GM23248 (cell line): ENCODE results near the gene ACP2. TPM values are rescaled to one million over a fixed set of nuclear protein-coding genes. Genes with fewer than 3 reads are reported as not detected.
"Not testable (repeated sequence)": the region's sequence is repeated elsewhere in the genome, so short reads cannot be mapped to it uniquely, and the experiment has no call there.

ENCODE experiments used
- DNase-seq: peaks from one replicate; pipeline ENCODE4 v3.0.0-alpha.2; 2015
- H2AFZ ChIP-seq: fragments of 200-600 bp; sonication (generic); 2 replicates; pipeline ENCODE4 v1.6.1; 2016; ENCODE audit warnings: antibody characterized with exemption
- H3F3A ChIP-seq: fragments of 200-600 bp; sonication (generic); 2 replicates; pipeline ENCODE4 v1.6.1; 2016; ENCODE audit warnings: mild to moderate bottlenecking, antibody characterized with exemption, mixed run types; ENCODE audit not compliant: insufficient read depth
- H3K27ac ChIP-seq: fragments of 200-600 bp; sonication (generic); 2 replicates; pipeline ENCODE4 v1.5.1; 2016; ENCODE audit warnings: mild to moderate bottlenecking
- H3K27me3 ChIP-seq: fragments of 200-600 bp; sonication (generic); replicated peaks from 2 replicates; pipeline ENCODE4 v1.6.1; 2016; ENCODE audit warnings: mild to moderate bottlenecking; ENCODE audit not compliant: insufficient read depth
- H3K36me3 ChIP-seq: fragments of 200-600 bp; sonication (generic); 2 replicates; pipeline ENCODE4 v1.6.1; 2016; ENCODE audit warnings: low read depth, mild to moderate bottlenecking
- H3K4me1 ChIP-seq: fragments of 200-600 bp; sonication (generic); 2 replicates; pipeline ENCODE4 v1.6.1; 2016; ENCODE audit warnings: mild to moderate bottlenecking; ENCODE audit not compliant: insufficient read depth
- H3K4me2 ChIP-seq: fragments of 200-600 bp; sonication (generic); one replicate; pipeline ENCODE4 v1.6.1; 2016; ENCODE audit warnings: mild to moderate bottlenecking; ENCODE audit not compliant: unreplicated experiment
- H3K4me3 ChIP-seq: fragments of 200-600 bp; sonication (generic); 2 replicates; pipeline ENCODE4 v1.5.1; 2016; ENCODE audit warnings: mild to moderate bottlenecking
- H3K79me2 ChIP-seq: fragments of 200-600 bp; sonication (generic); 2 replicates; pipeline ENCODE4 v1.6.1; 2016; ENCODE audit warnings: mild to moderate bottlenecking; ENCODE audit not compliant: insufficient read depth
- H3K9ac ChIP-seq: fragments of 200-600 bp; sonication (generic); 2 replicates; pipeline ENCODE4 v1.6.1; 2016; ENCODE audit warnings: mild to moderate bottlenecking
- H3K9me2 ChIP-seq: fragments of 200-600 bp; sonication (generic); 2 replicates; pipeline ENCODE4 v1.6.1; 2016; ENCODE audit warnings: mixed run types, mild to moderate bottlenecking, moderate library complexity; ENCODE audit not compliant: insufficient read depth
- H3K9me3 ChIP-seq: fragments of 200-600 bp; sonication (generic); one replicate; pipeline ENCODE4 v1.6.1; 2017; ENCODE audit warnings: low read depth
- H4K20me1 ChIP-seq: fragments of 200-600 bp; sonication (generic); 2 replicates; pipeline ENCODE4 v1.6.0; 2016; ENCODE audit not compliant: insufficient read depth
- EZH2 ChIP-seq: fragments of 200-600 bp; sonication (generic); IDR thresholded peaks from 2 replicates; pipeline ENCODE4 v1.6.1; 2018; ENCODE audit warnings: antibody characterized with exemption, mild to moderate bottlenecking; ENCODE audit not compliant: insufficient read depth, poor library complexity, severe bottlenecking
- EZH2phosphoT487 ChIP-seq: fragments of 200-600 bp; sonication (generic); IDR thresholded peaks from 2 replicates; pipeline ENCODE4 v1.6.1; 2018; ENCODE audit warnings: antibody characterized with exemption, moderate library complexity, mild to moderate bottlenecking, low read depth; ENCODE audit not compliant: insufficient read depth
- WGBS, 2 experiments: methylation state at CpG; one replicate each; pipeline ENCODE4 v1.1.6; 2015 to 2017; ENCODE audit warnings: low lambda C conversion rate in 2 of 2, low coverage in 1 of 2; ENCODE audit errors: missing lambda C conversion rate in 2 of 2; 5-methylcytosine and 5-hydroxymethylcytosine counted together
- in situ Hi-C: fragments of 300-500 bp; cut with MboI; formaldehyde crosslinking; loops from 2 replicates; pipeline ENCODE4 v1.15.0; 2020
- polyA plus RNA-seq: library from polyadenylated mRNA; unstranded; fragments of >200 nt; fragmentation: Nextera tagmentation; extraction: Ambion mirVana; gene quantifications from 2 replicates; pipeline ENCODE4 v1.2.1, GENCODE V29; 2016
- total RNA-seq: library from RNA; depleted of rRNA; stranded (reverse); fragments of >200 nt; shearing (Covaris generic); gene quantifications from 2 replicates; pipeline ENCODE4 v1.2.3, GENCODE V29; 2014; rRNA removed

Gene ACP2
- total and polyA plus RNA-seq, 2 experiments from 2014 or later = 29.0 to 48.4 TPM

GRCh38 chr11:47202576-47202975 lies 46.0 kb downstream of the ACP2 start:
- Histone ChIP-seq H3K27ac (no peak overlapping the region), H3F3A (peaks cover 15% of the 10 kb centered on the region), H3K4me1 (peaks cover 12% of the 10 kb centered on the region), H3K9me2 (no peaks in the 10 kb centered on the region), H2AFZ (no peak overlapping the region), H3K9me3 (no peaks in the 10 kb centered on the region), H3K9ac (no peak overlapping the region), H3K79me2 (no peaks in the 10 kb centered on the region), H3K27me3 (no peaks in the 10 kb centered on the region), H4K20me1 (no peaks in the 10 kb centered on the region), H3K4me2 (no peak overlapping the region), H3K36me3 (no peaks in the 10 kb centered on the region), H3K4me3 (no peak overlapping the region)
- DNase-seq = no peak
- TF ChIP-seq EZH2phosphoT487 (no peak), EZH2 (no peak)
- WGBS, 2 experiments = 73 to 79% methylated on average over 5 of the region's 5 CpGs
- in situ Hi-C loops = no loop called here

- Histone ChIP-seq H2AFZ (no peak overlapping the region), H3K4me2 (no peak overlapping the region), H3K27me3 (no peaks in the 10 kb centered on the region), H3K4me1 (peaks cover 12% of the 10 kb centered on the region), H3K4me3 (no peak overlapping the region), H3K79me2 (no peaks in the 10 kb centered on the region), H3K9me3 (no peaks in the 10 kb centered on the region), H3K9ac (no peak overlapping the region), H3K36me3 (no peaks in the 10 kb centered on the region), H3K27ac (no peak overlapping the region), H3K9me2 (no peaks in the 10 kb centered on the region), H4K20me1 (no peaks in the 10 kb centered on the region), H3F3A (peaks cover 15% of the 10 kb centered on the region)
- in situ Hi-C loops = no loop called here
- 62 to 72% methylated on average over 4 of the region's 4 CpGs for WGBS, 2 experiments
- TF ChIP-seq EZH2 (no peak), EZH2phosphoT487 (no peak)
- no peak for DNase-seq
Measured at GRCh38 chr11:47201015-47201414, 47.6 kb downstream of the ACP2 start.

GRCh38 chr11:47198161-47198560 lies 50.5 kb downstream of the ACP2 start:
- H4K20me1 ChIP-seq, H3K27ac ChIP-seq, H3K4me2 ChIP-seq, DNase-seq, H3F3A ChIP-seq, H3K9ac ChIP-seq, H3K27me3 ChIP-seq, H3K4me3 ChIP-seq, H3K79me2 ChIP-seq, in situ Hi-C loops, H3K36me3 ChIP-seq, H3K9me2 ChIP-seq, H2AFZ ChIP-seq, H3K9me3 ChIP-seq, H3K4me1 ChIP-seq: not testable (repeated sequence)
- WGBS, 2 experiments = 88 to 90% methylated on average over 9 of the region's 9 CpGs

- in situ Hi-C loops = no loop called here
- H3K4me3 ChIP-seq = no peak overlapping the region
Measured at GRCh38 chr11:47192111-47192510, 56.5 kb downstream of the ACP2 start.

GRCh38 chr11:47191137-47191536 lies 57.5 kb downstream of the ACP2 start:
- H3K79me2 ChIP-seq, in situ Hi-C loops, H2AFZ ChIP-seq, H4K20me1 ChIP-seq, H3K4me2 ChIP-seq, H3K9ac ChIP-seq, H3K9me2 ChIP-seq, H3K36me3 ChIP-seq, H3K9me3 ChIP-seq, H3K27ac ChIP-seq, H3K4me3 ChIP-seq, H3K27me3 ChIP-seq: not testable (repeated sequence)
- 71 to 76% methylated on average over 10 of the region's 10 CpGs for WGBS, 2 experiments
- Histone ChIP-seq H3K4me1 (peaks cover 10% of the 10 kb centered on the region; the same call in 1 of the 2 replicates), H3F3A (peaks cover 13% of the 10 kb centered on the region; the same call in 1 of the 2 replicates)
- DNase-seq = peak; percentile 41

More at GRCh38 chr11:47192111-47192510, 56.5 kb downstream of the ACP2 start:
- no peaks in the 10 kb centered on the region for H4K20me1 ChIP-seq
- peaks cover 13% of the 10 kb centered on the region; the same call in 1 of the 2 replicates for H3F3A ChIP-seq
- no peaks in the 10 kb centered on the region for H3K79me2 ChIP-seq
- no peak overlapping the region for H3K27ac ChIP-seq
- no peak for TF ChIP-seq EZH2phosphoT487
- TF ChIP-seq EZH2 = no peak
- no peak overlapping the region for H3K4me2 ChIP-seq
- no peaks in the 10 kb centered on the region for H3K9me3 ChIP-seq
- H3K27me3 ChIP-seq = no peaks in the 10 kb centered on the region
- 89 to 92% methylated on average over 4 of the region's 4 CpGs for WGBS, 2 experiments
- H2AFZ ChIP-seq = no peak overlapping the region
- H3K36me3 ChIP-seq = no peaks in the 10 kb centered on the region
- H3K9ac ChIP-seq = no peak overlapping the region
- peaks cover 10% of the 10 kb centered on the region; the same call in 1 of the 2 replicates for H3K4me1 ChIP-seq
- H3K9me2 ChIP-seq = no peaks in the 10 kb centered on the region
- no peak for DNase-seq

Other genes with a start within 250 kb of the ACP2 start
- gene ARFGAP2, start 71.9 kb downstream of the ACP2 start, total RNA-seq = 105 and 131 TPM in 2 replicates
- 44.9 and 45.7 TPM in 2 replicates for gene ARFGAP2, start 71.9 kb downstream of the ACP2 start, polyA plus RNA-seq
- 13.6 and 17.5 TPM in 2 replicates for gene PACSIN3, start 62.4 kb downstream of the ACP2 start, total RNA-seq
- 9.7 and 12.6 TPM in 2 replicates for gene PACSIN3, start 62.4 kb downstream of the ACP2 start, polyA plus RNA-seq
- gene DDB2, start 33.8 kb downstream of the ACP2 start, total RNA-seq = 24.5 and 34.9 TPM in 2 replicates
- gene DDB2, start 33.8 kb downstream of the ACP2 start, polyA plus RNA-seq = 40.3 and 41.3 TPM in 2 replicates
- gene NR1H3, start 9.2 kb upstream of the ACP2 start, total RNA-seq = 2.7 and 7.2 TPM in 2 replicates
- gene NR1H3, start 9.2 kb upstream of the ACP2 start, polyA plus RNA-seq = 4.9 and 5.1 TPM in 2 replicates
- gene MADD, start 21.3 kb upstream of the ACP2 start, total RNA-seq = 17.4 and 20.4 TPM in 2 replicates
- gene MADD, start 21.3 kb upstream of the ACP2 start, polyA plus RNA-seq = 8.6 and 9.9 TPM in 2 replicates
- not detected in 2 replicates for gene MYBPC3, start 103.9 kb upstream of the ACP2 start, total RNA-seq
- gene MYBPC3, start 103.9 kb upstream of the ACP2 start, polyA plus RNA-seq = 0.08 TPM in 1 of 2 replicates, not detected in the other
- not detected in 2 replicates for gene SPI1, start 129.7 kb upstream of the ACP2 start, total RNA-seq
- gene SPI1, start 129.7 kb upstream of the ACP2 start, polyA plus RNA-seq = 0.30 TPM in 1 of 2 replicates, not detected in the other
- 183 and 189 TPM in 2 replicates for gene SLC39A13, start 159.8 kb upstream of the ACP2 start, total RNA-seq
- gene SLC39A13, start 159.8 kb upstream of the ACP2 start, polyA plus RNA-seq = 175 and 183 TPM in 2 replicates
- 139 and 151 TPM in 2 replicates for gene PSMC3, start 177.6 kb upstream of the ACP2 start, total RNA-seq
- gene PSMC3, start 177.6 kb upstream of the ACP2 start, polyA plus RNA-seq = 212 and 220 TPM in 2 replicates
- gene RAPSN, start 200.3 kb upstream of the ACP2 start, total RNA-seq = 0.13 and 0.22 TPM in 2 replicates
- gene RAPSN, start 200.3 kb upstream of the ACP2 start, polyA plus RNA-seq = 0.11 TPM in 1 of 2 replicates, not detected in the other